HepG2 (cell line): ENCODE measurements around the gene AGPAT2. TPM values are rescaled to one million over a fixed set of nuclear protein-coding genes. Genes with fewer than 3 reads are reported as not detected.

Experiments
- CC2D1A ChIP-seq: sonication (generic); formaldehyde crosslinking; IDR thresholded peaks from 2 replicates; pipeline ENCODE4 v1.8.1; 2023; ENCODE audit warnings: mild to moderate bottlenecking, missing genetic modification reagents
- CREB1 ChIP-seq, 2 experiments: fragments of 450-650 bp in 1 of 2; IDR thresholded peaks; 2 replicates each; pipeline ENCODE4 v1.6.1; 2016 to 2017; ENCODE audit warnings: control low read depth in 1 of 2, mild to moderate bottlenecking in 1 of 2, missing compliant biosample characterization in 1 of 2, missing genetic modification characterization in 1 of 2
- EZH2 ChIP-seq: conservative IDR thresholded peaks from 2 replicates; pipeline ENCODE4 v1.6.1; 2012; ENCODE audit warnings: mild to moderate bottlenecking, low read depth, low read length, moderate library complexity
- HNRNPL ChIP-seq: fragments of 200-400 bp; formaldehyde crosslinking; IDR thresholded peaks from 2 replicates; pipeline ENCODE4 v1.6.1; 2017; ENCODE audit warnings: mild to moderate bottlenecking, low read depth, low read length
- NKX3-1 ChIP-seq: sonication (generic); formaldehyde crosslinking; IDR thresholded peaks from 2 replicates; pipeline ENCODE4 v1.5.0; 2020; ENCODE audit warnings: missing genetic modification reagents
- RAD21 ChIP-seq: fragments of 450-650 bp; formaldehyde crosslinking; IDR thresholded peaks from 2 replicates; pipeline ENCODE4 v1.5.0; 2020; ENCODE audit warnings: mild to moderate bottlenecking
- SCMH1 ChIP-seq: sonication (generic); formaldehyde crosslinking; IDR thresholded peaks from 2 replicates; pipeline ENCODE4 v1.9.0; 2021; ENCODE audit warnings: missing genetic modification reagents, mild to moderate bottlenecking, borderline replicate concordance
- SMAD1 ChIP-seq: sonication (generic); formaldehyde crosslinking; IDR thresholded peaks from 2 replicates; pipeline ENCODE4 v1.4.0; 2020; ENCODE audit warnings: missing genetic modification reagents, low read depth, mild to moderate bottlenecking, borderline replicate concordance
- SPEN ChIP-seq: sonication (generic); formaldehyde crosslinking; IDR thresholded peaks from 2 replicates; pipeline ENCODE4 v1.5.1; 2020; ENCODE audit warnings: low read depth, mild to moderate bottlenecking, missing genetic modification reagents
- XBP1 ChIP-seq: sonication (generic); formaldehyde crosslinking; IDR thresholded peaks from 2 replicates; pipeline ENCODE4 v1.5.0; 2020; ENCODE audit warnings: missing genetic modification reagents
- XRCC5 ChIP-seq: fragments of 200-400 bp; formaldehyde crosslinking; optimal IDR thresholded peaks from 2 replicates; pipeline ENCODE3; 2017; ENCODE audit warnings: mild to moderate bottlenecking, low read length
- ZBTB20 ChIP-seq: sonication (generic); formaldehyde crosslinking; IDR thresholded peaks from 2 replicates; pipeline ENCODE4 v1.8.1; 2023; ENCODE audit warnings: missing genetic modification reagents, low read depth, mild to moderate bottlenecking, borderline replicate concordance
- ZNF550 ChIP-seq: sonication (generic); formaldehyde crosslinking; IDR thresholded peaks from 2 replicates; pipeline ENCODE4 v1.4.0; 2020; ENCODE audit warnings: mild to moderate bottlenecking, missing genetic modification reagents, borderline replicate concordance
- ZNF563 ChIP-seq: sonication (generic); formaldehyde crosslinking; IDR thresholded peaks from 2 replicates; pipeline ENCODE4 v1.8.0; 2022; ENCODE audit warnings: mild to moderate bottlenecking, moderate library complexity, missing genetic modification reagents
- ZNF572 ChIP-seq: sonication (generic); formaldehyde crosslinking; IDR thresholded peaks from 2 replicates; pipeline ENCODE4 v1.5.1; 2020; ENCODE audit warnings: mild to moderate bottlenecking, missing genetic modification reagents
- polyA plus RNA-seq, 8 experiments: library from polyadenylated mRNA; depleted of rRNA in 3 of 8; stranded (reverse) in 7 of 8; unstranded in 1 of 8; fragments of >200 nt; fragmentation: Illumina TruSeq in 4 of 8; extraction: Trizol in 4 of 8; gene quantifications; 2 replicates each; pipeline versions ENCODE4 v1.2.1 to v1.2.3, GENCODE V29; 2011 to 2016; ENCODE audit warnings: low read depth in 4 of 8, missing spikeins in 1 of 8, mixed read lengths in 1 of 8; ENCODE audit not compliant: insufficient read depth in 1 of 8
- total RNA-seq, 5 experiments: library from RNA; depleted of rRNA; stranded (reverse); fragments of >200 nt; fragmentation: Illumina TruSeq; extraction: Trizol; gene quantifications; 2 replicates each; pipeline ENCODE4 v1.2.3, GENCODE V29; 2016; ENCODE audit warnings: low read depth in 1 of 5
- TF ChIP-seq, protein P1 (sequence below): sonication (generic); formaldehyde crosslinking; IDR thresholded peaks from 2 replicates; pipeline ENCODE4 v1.8.0; 2022; ENCODE audit warnings: missing genetic modification reagents, mild to moderate bottlenecking, borderline replicate concordance
- TF ChIP-seq, protein P2 (sequence below): sonication (generic); formaldehyde crosslinking; IDR thresholded peaks from 2 replicates; pipeline ENCODE4 v1.4.0; 2020; ENCODE audit warnings: mild to moderate bottlenecking, missing genetic modification reagents

The AGPAT2 gene
- total and polyA plus RNA-seq, 2 of the 13 experiments (the other 11 are each of a cell fraction or from before 2014, with no cell fraction given): 3.9 to 25.8 TPM

DNA sequence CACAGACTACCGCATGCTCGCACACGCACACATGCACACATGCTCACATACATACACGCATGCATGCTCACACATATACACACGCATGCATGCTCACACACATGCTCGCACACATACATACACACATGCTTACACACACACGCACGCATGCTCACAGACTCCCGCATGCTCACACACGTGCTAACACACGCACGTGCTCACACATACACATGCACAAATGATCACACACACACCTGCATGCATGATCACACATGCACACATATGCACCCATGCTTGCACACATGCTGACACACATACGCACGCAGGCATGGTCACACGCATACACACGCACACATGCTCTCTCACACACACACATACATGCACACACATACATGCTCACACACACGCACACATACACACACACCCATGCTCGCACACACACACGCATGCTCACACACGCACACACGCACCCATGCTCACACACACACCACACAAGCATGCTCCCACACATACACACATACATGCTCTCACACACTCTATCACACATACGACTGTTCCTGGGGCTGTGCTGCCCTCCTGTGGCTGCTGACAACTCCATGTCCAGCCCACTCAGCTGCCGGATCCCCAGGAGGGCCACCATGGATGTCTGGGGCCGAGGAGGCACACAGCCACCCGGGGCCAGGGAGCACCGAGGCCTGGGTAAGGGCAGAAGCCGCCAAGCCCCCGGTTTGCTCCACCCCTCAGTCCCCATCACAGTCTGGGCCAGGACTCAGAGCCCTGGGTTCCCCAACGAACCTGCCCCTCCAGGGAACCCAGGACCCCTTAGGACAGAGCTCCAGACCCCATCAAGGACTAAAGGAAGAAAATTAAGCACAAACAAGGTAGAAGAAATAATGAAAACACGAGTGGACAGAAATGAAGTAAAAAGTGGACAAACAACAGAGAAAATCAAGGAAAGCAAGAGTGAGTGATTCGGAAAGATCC lies 55.9 kb downstream of the AGPAT2 start (continued):
- TF ChIP-seq, protein P1, sequence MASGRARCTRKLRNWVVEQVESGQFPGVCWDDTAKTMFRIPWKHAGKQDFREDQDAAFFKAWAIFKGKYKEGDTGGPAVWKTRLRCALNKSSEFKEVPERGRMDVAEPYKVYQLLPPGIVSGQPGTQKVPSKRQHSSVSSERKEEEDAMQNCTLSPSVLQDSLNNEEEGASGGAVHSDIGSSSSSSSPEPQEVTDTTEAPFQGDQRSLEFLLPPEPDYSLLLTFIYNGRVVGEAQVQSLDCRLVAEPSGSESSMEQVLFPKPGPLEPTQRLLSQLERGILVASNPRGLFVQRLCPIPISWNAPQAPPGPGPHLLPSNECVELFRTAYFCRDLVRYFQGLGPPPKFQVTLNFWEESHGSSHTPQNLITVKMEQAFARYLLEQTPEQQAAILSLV (CRISPR knock-in tag): peak; percentile 52; the same call in 1 of the 2 replicates
- TF ChIP-seq CREB1 (IDR thresholded peaks at IDR 0.05) (no peak), CREB1 (CRISPR knock-in tag; IDR thresholded peaks at IDR 0.05) (no peak), CC2D1A (CRISPR knock-in tag) (no peak), SCMH1 (no peak), RAD21 (CRISPR knock-in tag) (peak; percentile 94), XRCC5 (peak; percentile 48), SMAD1 (0 out of 2 replicates have a peak, but pooled peaks have one; percentile 58), HNRNPL (0 out of 2 replicates have a peak, but pooled peaks have one; percentile 24), ZNF572 (0 out of 2 replicates have a peak, but pooled peaks have one; percentile 42), ZNF550 (CRISPR knock-in tag) (0 out of 2 replicates have a peak, but pooled peaks have one; percentile 62), XBP1 (no peak), ZBTB20 (peak; percentile 35; the same call in 1 of the 2 replicates), ZNF563 (CRISPR knock-in tag) (peak; percentile 38; the same call in 1 of the 2 replicates), NKX3-1 (CRISPR knock-in tag) (no peak), EZH2 (0 out of 2 replicates have a peak, but pooled peaks have one; percentile 9), SPEN (CRISPR knock-in tag) (peak; percentile 51; the same call in 1 of the 2 replicates)
- TF ChIP-seq, protein P2, sequence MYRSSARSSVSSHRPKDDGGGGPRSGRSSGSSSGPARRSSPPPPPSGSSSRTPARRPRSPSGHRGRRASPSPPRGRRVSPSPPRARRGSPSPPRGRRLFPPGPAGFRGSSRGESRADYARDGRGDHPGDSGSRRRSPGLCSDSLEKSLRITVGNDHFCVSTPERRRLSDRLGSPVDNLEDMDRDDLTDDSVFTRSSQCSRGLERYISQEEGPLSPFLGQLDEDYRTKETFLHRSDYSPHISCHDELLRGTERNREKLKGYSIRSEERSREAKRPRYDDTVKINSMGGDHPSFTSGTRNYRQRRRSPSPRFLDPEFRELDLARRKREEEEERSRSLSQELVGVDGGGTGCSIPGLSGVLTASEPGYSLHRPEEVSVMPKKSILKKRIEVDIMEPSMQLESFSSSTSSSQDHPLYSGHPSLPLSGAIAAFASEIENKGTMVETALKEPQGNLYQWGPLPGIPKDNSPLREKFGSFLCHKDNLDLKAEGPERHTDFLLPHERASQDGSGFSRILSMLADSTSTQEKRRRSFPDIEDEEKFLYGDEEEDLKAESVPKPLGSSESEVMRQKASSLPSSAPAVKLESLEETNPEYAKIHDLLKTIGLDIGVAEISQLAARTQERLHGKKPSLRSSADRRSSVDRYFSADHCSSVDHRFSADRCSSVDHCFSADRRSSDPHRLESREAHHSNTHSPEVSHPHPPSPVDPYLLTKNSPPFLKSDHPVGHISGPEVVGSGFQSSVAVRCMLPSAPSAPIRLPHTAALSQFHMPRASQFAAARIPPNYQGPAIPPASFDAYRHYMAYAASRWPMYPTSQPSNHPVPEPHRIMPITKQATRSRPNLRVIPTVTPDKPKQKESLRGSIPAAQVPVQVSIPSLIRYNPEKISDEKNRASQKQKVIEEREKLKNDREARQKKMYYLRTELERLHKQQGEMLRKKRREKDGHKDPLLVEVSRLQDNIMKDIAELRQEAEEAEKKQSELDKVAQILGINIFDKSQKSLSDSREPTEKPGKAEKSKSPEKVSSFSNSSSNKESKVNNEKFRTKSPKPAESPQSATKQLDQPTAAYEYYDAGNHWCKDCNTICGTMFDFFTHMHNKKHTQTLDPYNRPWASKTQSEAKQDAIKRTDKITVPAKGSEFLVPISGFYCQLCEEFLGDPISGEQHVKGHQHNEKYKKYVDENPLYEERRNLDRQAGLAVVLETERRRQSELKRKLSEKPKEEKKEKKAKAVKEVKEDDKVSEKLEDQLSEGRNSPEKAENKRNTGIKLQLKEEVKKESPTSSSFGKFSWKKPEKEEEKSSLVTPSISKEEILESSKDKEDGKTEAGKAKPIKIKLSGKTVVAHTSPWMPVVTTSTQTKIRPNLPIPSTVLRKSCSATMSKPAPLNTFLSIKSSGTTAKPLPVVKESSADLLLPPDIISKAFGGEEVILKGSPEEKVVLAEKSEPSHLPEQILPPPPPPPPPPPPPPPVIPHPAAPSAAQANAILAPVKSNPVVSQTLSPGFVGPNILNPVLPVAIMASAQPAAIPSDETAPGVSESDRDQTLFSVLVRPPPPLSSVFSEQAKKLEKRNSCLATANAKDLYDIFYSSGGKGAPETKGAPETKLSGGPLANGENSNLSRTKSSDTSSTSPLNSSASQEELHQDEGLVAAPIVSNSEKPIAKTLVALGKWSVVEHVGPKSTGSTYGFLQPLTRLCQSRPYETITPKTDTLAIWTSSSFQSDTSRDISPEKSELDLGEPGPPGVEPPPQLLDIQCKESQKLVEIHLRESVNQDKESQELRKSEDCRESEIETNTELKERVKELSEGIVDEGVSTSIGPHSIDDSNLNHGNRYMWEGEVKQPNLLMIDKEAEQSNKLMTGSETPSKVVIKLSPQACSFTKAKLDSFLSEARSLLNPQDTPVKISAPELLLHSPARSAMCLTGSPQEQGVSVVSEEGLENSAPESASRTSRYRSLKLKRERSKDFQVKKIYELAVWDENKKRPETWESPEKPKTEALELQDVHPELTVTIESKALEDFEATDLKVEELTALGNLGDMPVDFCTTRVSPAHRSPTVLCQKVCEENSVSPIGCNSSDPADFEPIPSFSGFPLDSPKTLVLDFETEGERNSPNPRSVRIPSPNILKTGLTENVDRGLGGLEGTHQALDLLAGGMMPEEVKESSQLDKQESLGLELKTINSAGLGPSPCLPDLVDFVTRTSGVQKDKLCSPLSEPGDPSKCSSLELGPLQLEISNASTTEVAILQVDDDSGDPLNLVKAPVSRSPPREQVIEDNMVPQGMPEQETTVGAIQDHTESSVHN (CRISPR knock-in tag): peak; percentile 16; the same call in 1 of the 2 replicates
